ENCODE measurements around the gene STK35. TPM values are rescaled to one million over a fixed set of nuclear protein-coding genes. Genes with fewer than 3 reads are reported as not detected.

The STK35 gene
- total and polyA plus RNA-seq, 2 of the 8 experiments (the other 6 are each of a cell fraction or from before 2014, with no cell fraction given) = 24.9 to 45.0 TPM

DNA sequence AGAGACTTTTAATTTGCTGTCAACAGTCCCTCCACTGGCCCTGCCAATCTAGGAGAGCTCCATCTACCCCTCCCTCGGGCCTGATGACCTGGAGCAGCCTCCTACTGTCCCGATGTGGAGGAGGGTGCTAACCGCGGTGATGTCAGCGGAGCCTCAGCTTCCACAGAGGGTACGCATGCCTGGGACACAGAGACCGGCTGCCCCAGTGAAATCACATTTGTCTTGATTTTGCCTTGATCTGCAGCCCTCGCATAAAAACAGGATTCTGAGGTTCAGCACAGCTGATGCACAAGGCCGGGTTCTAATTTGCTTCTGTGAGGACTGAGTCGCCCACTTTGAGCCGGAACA lies 77.6 kb downstream of the STK35 start:
- Histone ChIP-seq H2AK5ac (ENCODE audit: low read depth, low read length) (no peak overlapping the region), H3K4ac (replicated peaks; ENCODE audit: insufficient read length, low read depth, low read length) (no peak overlapping the region), H4K5ac (ENCODE audit: insufficient read length, low read depth, low read length) (no peak overlapping the region), H3K36me3 (ENCODE audit: control insufficient read depth in 2 of 4, insufficient read depth in 4 of 4, low read length in 3 of 4) (no peaks in the 10 kb centered on the region), H3K27me3 (replicated peaks in 1 of 4; ENCODE audit: control insufficient read depth in 3 of 4, extremely low read depth in 1 of 4, insufficient read depth in 3 of 4, low read length in 3 of 4) (no peaks in the 10 kb centered on the region; a peak in 1 of 7 replicates), H3K27ac (ENCODE audit: low read depth, low read length) (no peak overlapping the region), H2BK15ac (ENCODE audit: low read length) (no peak overlapping the region), H4K91ac (replicated peaks; ENCODE audit: insufficient read length, low read length) (no peak overlapping the region), H3K9me3 (ENCODE audit: insufficient read depth in 2 of 2, low read depth in 1 of 2, low read length in 1 of 2) (no peaks in the 10 kb centered on the region), H2BK120ac (replicated peaks; ENCODE audit: low read depth, low read length) (no peak overlapping the region), H3K18ac (ENCODE audit: extremely low read depth, low read length) (no peak overlapping the region), H2AFZ (ENCODE audit: low read length) (no peak overlapping the region), H2BK12ac (ENCODE audit: low read depth, low read length) (no peak overlapping the region), H2BK5ac (ENCODE audit: low read depth, low read length) (no peak overlapping the region), H3K79me2 (ENCODE audit: control insufficient read depth in 1 of 2, insufficient read depth in 2 of 2, low read length in 2 of 2) (no peaks in the 10 kb centered on the region), H3K9ac (replicated peaks in 1 of 4; ENCODE audit: extremely low read depth in 1 of 4, low read depth in 3 of 4, low read length in 3 of 4) (no peak overlapping the region), H2BK20ac (ENCODE audit: low read length) (no peak overlapping the region), H4K8ac (ENCODE audit: extremely low read depth, insufficient read depth, low read length) (peak overlapping the region; percentile 35; the same call in 1 of the 2 replicates), H3K23ac (ENCODE audit: insufficient read length) (no peak overlapping the region), H3K79me1 (ENCODE audit: low read depth, low read length) (no peaks in the 10 kb centered on the region), H3K4me2 (ENCODE audit: insufficient read depth in 1 of 2, low read depth in 2 of 2, low read length in 2 of 2) (no peak overlapping the region), H3K14ac (ENCODE audit: insufficient read length) (no peak overlapping the region), H3K4me3 (ENCODE audit: extremely low read depth in 1 of 4, insufficient read depth in 2 of 4, low read depth in 3 of 4, low read length in 4 of 4) (no peak overlapping the region), H4K20me1 (replicated peaks in 1 of 2; ENCODE audit: control insufficient read depth in 1 of 2, insufficient read depth in 2 of 2, low read length in 2 of 2) (no peaks in the 10 kb centered on the region), H3K56ac (replicated peaks; ENCODE audit: insufficient read length, low read depth, low read length) (no peak overlapping the region), H3K23me2 (ENCODE audit: low read depth, low read length) (no peaks in the 10 kb centered on the region), H3K4me1 (replicated peaks in 1 of 4; ENCODE audit: control insufficient read depth in 3 of 4, insufficient read depth in 4 of 4, low read length in 3 of 4) (no peaks in the 10 kb centered on the region)
- ChIA-PET POLR2A (ENCODE audit: partially characterized antibody) (no interaction called here), CTCF (ENCODE audit: partially characterized antibody) (interaction anchor here (0.6 to 2.8 kb wide), 4 partner anchors 11 to 214 kb away, joined by 3 to 9 read pairs (median 3); no protein-coding TSS in a partner anchor)
- FAIRE-seq (no peak), DNase-seq (ENCODE audit: low read depth in 1 of 2, low spot score in 2 of 2) (no peak)
- 91% methylated on average over 11 of the region's 11 CpGs; no CpG with 5 or more reads in 1 of the 2 experiments for WGBS, 2 experiments (ENCODE audit: extremely low coverage in 1 of 2, insufficient coverage in 1 of 2, insufficient read length in 1 of 2, insufficient replicate concordance in 2 of 2, low coverage in 1 of 2, low lambda C conversion rate in 2 of 2, missing lambda C conversion rate in 1 of 2)
- TF ChIP-seq, protein P1, sequence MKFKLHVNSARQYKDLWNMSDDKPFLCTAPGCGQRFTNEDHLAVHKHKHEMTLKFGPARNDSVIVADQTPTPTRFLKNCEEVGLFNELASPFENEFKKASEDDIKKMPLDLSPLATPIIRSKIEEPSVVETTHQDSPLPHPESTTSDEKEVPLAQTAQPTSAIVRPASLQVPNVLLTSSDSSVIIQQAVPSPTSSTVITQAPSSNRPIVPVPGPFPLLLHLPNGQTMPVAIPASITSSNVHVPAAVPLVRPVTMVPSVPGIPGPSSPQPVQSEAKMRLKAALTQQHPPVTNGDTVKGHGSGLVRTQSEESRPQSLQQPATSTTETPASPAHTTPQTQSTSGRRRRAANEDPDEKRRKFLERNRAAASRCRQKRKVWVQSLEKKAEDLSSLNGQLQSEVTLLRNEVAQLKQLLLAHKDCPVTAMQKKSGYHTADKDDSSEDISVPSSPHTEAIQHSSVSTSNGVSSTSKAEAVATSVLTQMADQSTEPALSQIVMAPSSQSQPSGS (IDR thresholded peaks at IDR 0.05; ENCODE audit: low read length) = no peak
- TF ChIP-seq TEAD4 (IDR thresholded peaks at IDR 0.05; ENCODE audit: low read depth, low read length) (no peak), PHF8 (conservative IDR thresholded peaks at IDR 0.05; ENCODE audit: low read depth, low read length) (no peak), RNF2 (IDR thresholded peaks at IDR 0.05; ENCODE audit: borderline replicate concordance, low read depth, low read length, missing control alignments, poor library complexity, severe bottlenecking) (no peak), JUND (IDR thresholded peaks at IDR 0.05; ENCODE audit: low read length) (no peak), TCF12 (IDR thresholded peaks at IDR 0.05; ENCODE audit: low read depth, low read length) (no peak), CHD2 (IDR thresholded peaks at IDR 0.05; ENCODE audit: low read length) (no peak), JUN (IDR thresholded peaks at IDR 0.05; ENCODE audit: low read depth, low read length) (no peak), KDM1A (IDR thresholded peaks at IDR 0.05; ENCODE audit: borderline replicate concordance, low read length) (no peak), HDAC2 (IDR thresholded peaks at IDR 0.05; ENCODE audit: borderline replicate concordance in 1 of 2, low read depth in 2 of 2, low read length in 2 of 2) (no peak), RXRA (IDR thresholded peaks at IDR 0.05; ENCODE audit: insufficient read depth, low read depth, low read length) (no peak), CREB1 (IDR thresholded peaks at IDR 0.05) (no peak), CBX8 (IDR thresholded peaks at IDR 0.05; ENCODE audit: borderline replicate concordance, low read depth, low read length) (no peak)
